K562 (cell line): Measurements from ENCODE around the gene TOMM5. TPM values are rescaled to one million over a fixed set of nuclear protein-coding genes. Genes with fewer than 3 reads are reported as not detected.
A peak's percentile ranks its signal among the peaks of the same experiment; 100 is the strongest.

Source experiments
- CAMTA2 ChIP-seq: fragments of 250-450 bp; sonication (Bioruptor Pico); conservative IDR thresholded peaks from 2 replicates; pipeline ENCODE4 v1.5.1; 2022
- CBX1 ChIP-seq: sonication (generic); IDR thresholded peaks from 2 replicates; pipeline ENCODE4 v1.6.1; 2016; ENCODE audit warnings: antibody characterized with exemption, low read depth, mild to moderate bottlenecking
- CCNT2 ChIP-seq: IDR thresholded peaks from 2 replicates; pipeline ENCODE4 v1.6.1; 2011; ENCODE audit warnings: borderline replicate concordance, low read depth, mild to moderate bottlenecking, moderate library complexity, mixed read lengths, low read length; ENCODE audit not compliant: insufficient read length; ENCODE audit errors: extremely low read depth
- CSDE1 ChIP-seq, 2 experiments: fragments of 450-650 bp; IDR thresholded peaks; 2 replicates each; pipeline ENCODE4 v1.6.1; 2016; ENCODE audit warnings: mild to moderate bottlenecking in 1 of 2
- E2F4 ChIP-seq: sonication (generic); formaldehyde crosslinking; IDR thresholded peaks from 2 replicates; pipeline ENCODE4 v1.8.0; 2022; ENCODE audit warnings: mild to moderate bottlenecking, low read depth, missing genetic modification reagents
- E2F6 ChIP-seq, 2 experiments: IDR thresholded peaks; 2 replicates each; pipeline ENCODE4 v1.6.1; 2011; ENCODE audit warnings: borderline replicate concordance in 1 of 2, control low read depth in 1 of 2, low read depth in 1 of 2, low read length in 1 of 2, mild to moderate bottlenecking in 1 of 2, mixed read lengths in 1 of 2, moderate library complexity in 1 of 2; ENCODE audit not compliant: insufficient read depth in 1 of 2, insufficient read length in 1 of 2, poor library complexity in 1 of 2, severe bottlenecking in 1 of 2; ENCODE audit errors: extremely low read depth in 1 of 2
- FOXA3 ChIP-seq, 2 experiments: fragments of 450-650 bp in 1 of 2; sonication (generic) in 1 of 2; formaldehyde crosslinking; IDR thresholded peaks in 1 of 2; conservative IDR thresholded peaks in 1 of 2; 2 replicates each; pipeline versions ENCODE4 v1.4.0 to v1.8.0; 2020 to 2022; ENCODE audit warnings: mild to moderate bottlenecking in 2 of 2, missing genetic modification reagents in 1 of 2
- FOXK1 ChIP-seq: sonication (generic); formaldehyde crosslinking; IDR thresholded peaks from 2 replicates; pipeline ENCODE4 v1.8.0; 2022; ENCODE audit warnings: missing genetic modification reagents, mild to moderate bottlenecking, borderline replicate concordance
- KDM2B ChIP-seq: fragments of 250-450 bp; sonication (Bioruptor Pico); IDR thresholded peaks from 2 replicates; pipeline ENCODE4 v1.8.0; 2021; ENCODE audit warnings: mild to moderate bottlenecking, moderate library complexity
- KLF1 ChIP-seq: fragments of 450-650 bp; IDR thresholded peaks from 2 replicates; pipeline ENCODE4 v1.6.1; 2016; ENCODE audit warnings: missing genetic modification characterization, missing compliant biosample characterization
- LEF1 ChIP-seq: fragments of 450-650 bp; IDR thresholded peaks from 2 replicates; pipeline ENCODE4 v1.6.1; 2016; ENCODE audit warnings: mild to moderate bottlenecking
- NKRF ChIP-seq: fragments of 450-650 bp; IDR thresholded peaks from 2 replicates; pipeline ENCODE4 v1.6.1; 2016; ENCODE audit warnings: borderline replicate concordance
- NRF1 ChIP-seq, 2 experiments: fragments of 450-650 bp; IDR thresholded peaks in 1 of 2; conservative IDR thresholded peaks in 1 of 2; 2 replicates each; pipeline ENCODE4 v1.6.1; 2014; ENCODE audit warnings: mild to moderate bottlenecking in 2 of 2
- ZFP30 ChIP-seq: fragments of 250-450 bp; sonication (Bioruptor Pico); IDR thresholded peaks from 2 replicates; pipeline ENCODE4 v1.8.0; 2022; ENCODE audit warnings: moderate library complexity, mild to moderate bottlenecking, inconsistent platforms, borderline replicate concordance
- ZFP36 ChIP-seq: fragments of 150-350 bp; IDR thresholded peaks from 2 replicates; pipeline ENCODE4 v1.6.1; 2018; ENCODE audit warnings: low read length, low read depth; ENCODE audit not compliant: partially characterized antibody
- ZKSCAN8 ChIP-seq: fragments of 200-800 bp; sonication (Bioruptor generic); IDR thresholded peaks from 2 replicates; pipeline ENCODE4 v1.6.1; 2016; ENCODE audit warnings: missing genetic modification characterization, missing compliant biosample characterization
- ZNF184 ChIP-seq: sonication (generic); formaldehyde crosslinking; IDR thresholded peaks from 2 replicates; pipeline ENCODE4 v1.5.0; 2020; ENCODE audit warnings: missing genetic modification reagents
- ZNF224 ChIP-seq: sonication (generic); formaldehyde crosslinking; IDR thresholded peaks from 2 replicates; pipeline ENCODE4 v1.8.0; 2022; ENCODE audit warnings: mild to moderate bottlenecking, missing genetic modification reagents
- ZNF347 ChIP-seq: fragments of 450-650 bp; formaldehyde crosslinking; IDR thresholded peaks from 2 replicates; pipeline ENCODE4 v1.4.0; 2020; ENCODE audit warnings: low read depth, mild to moderate bottlenecking, moderate library complexity
- ZNF384 ChIP-seq: IDR thresholded peaks from 2 replicates; pipeline ENCODE4 v1.6.1; 2012; ENCODE audit warnings: low read depth, low read length, improper control_type of control experiment
- ZNF431 ChIP-seq: sonication (generic); formaldehyde crosslinking; IDR thresholded peaks from 2 replicates; pipeline ENCODE4 v1.8.0; 2022; ENCODE audit warnings: mild to moderate bottlenecking, missing genetic modification reagents
- ZNF583 ChIP-seq: fragments of 250-450 bp; sonication (Bioruptor Pico); IDR thresholded peaks from 2 replicates; pipeline ENCODE4 v1.4.0; 2020
- ZNF766 ChIP-seq: fragments of 200-800 bp; sonication (Bioruptor generic); conservative IDR thresholded peaks from 2 replicates; pipeline ENCODE4 v1.6.1; 2016; ENCODE audit warnings: missing genetic modification characterization, missing compliant biosample characterization
- ZNF780A ChIP-seq: fragments of 250-450 bp; sonication (Bioruptor Pico); IDR thresholded peaks from 2 replicates; pipeline ENCODE4 v1.5.0; 2021; ENCODE audit warnings: mild to moderate bottlenecking
- polyA plus RNA-seq, 8 experiments: library from polyadenylated mRNA; depleted of rRNA in 4 of 8; stranded (reverse) in 5 of 8; unstranded in 3 of 8; fragments of >200 nt; fragmentation: Nextera tagmentation in 2 of 8; fragmentation: Illumina TruSeq in 1 of 8; extraction: Ambion mirVana in 2 of 8; extraction: Trizol in 1 of 8; gene quantifications; 2 replicates each; pipeline versions ENCODE4 v1.2.1 to v1.2.3, GENCODE V29; 2011 to 2014; ENCODE audit warnings: inconsistent platforms in 1 of 8, missing spikeins in 1 of 8
- total RNA-seq, 7 experiments: library from RNA; depleted of rRNA in 6 of 7; stranded (reverse); fragments of >200 nt in 6 of 7; fragmentation: Illumina TruSeq in 2 of 7; extraction: Trizol in 2 of 7; gene quantifications; 2 replicates each; pipeline versions ENCODE4 v1.2.1 to v1.2.3, GENCODE V29; 2011 to 2021; ENCODE audit warnings: low replicate concordance in 1 of 7

The TOMM5 gene
- total and polyA plus RNA-seq, 9 of the 15 experiments (the other 6 are each of a cell fraction or from before 2014, with no cell fraction given), result 262 to 1,742 (median 496) TPM

- TF ChIP-seq CBX1, result peak; percentile 14; the same call in 1 of the 2 replicates
- TF ChIP-seq ZFP36, result peak; percentile 61
- TF ChIP-seq ZNF347 (CRISPR knock-in tag), result no peak
- TF ChIP-seq CSDE1 (IDR thresholded peaks at IDR 0.05), result peak in 1 of 2 experiments; percentile 50; a peak in 1 of 4 replicates
- no peak for TF ChIP-seq ZNF780A (CRISPR knock-in tag)
- TF ChIP-seq KDM2B (CRISPR knock-in tag), result no peak
- peak; percentile 79 for TF ChIP-seq E2F4 (CRISPR knock-in tag)
- peak; percentile 64; the same call in 1 of the 2 replicates for TF ChIP-seq KLF1 (tag)
- TF ChIP-seq ZNF184, result no peak
- TF ChIP-seq ZKSCAN8 (CRISPR knock-in tag), result no peak
- TF ChIP-seq ZNF583 (CRISPR knock-in tag), result no peak
- TF ChIP-seq ZNF766 (CRISPR knock-in tag), result no peak
- no peak for TF ChIP-seq ZNF224 (CRISPR knock-in tag)
- peak; percentile 59 to 67 for TF ChIP-seq NRF1 (conservative IDR thresholded peaks at IDR 0.05 in 1 of 2, IDR thresholded peaks at IDR 0.05 in 1 of 2)
- TF ChIP-seq CCNT2, result peak; percentile 22
- peak; percentile 25; the same call in 1 of the 2 replicates for TF ChIP-seq ZNF431
- no peak for TF ChIP-seq ZNF384
- TF ChIP-seq LEF1, result peak; percentile 69; the same call in 1 of the 2 replicates
- peak; percentile 99 for TF ChIP-seq E2F6 (IDR thresholded peaks at IDR 0.05; ENCODE audit: borderline replicate concordance in 1 of 2, extremely low read depth in 1 of 2, insufficient read depth in 1 of 2, insufficient read length in 1 of 2, low read depth in 1 of 2, low read length in 1 of 2, poor library complexity in 1 of 2, severe bottlenecking in 1 of 2)
- TF ChIP-seq ZFP30 (CRISPR knock-in tag), result no peak
- peak; percentile 93 for TF ChIP-seq NKRF
- TF ChIP-seq FOXA3 (CRISPR knock-in tag; conservative IDR thresholded peaks at IDR 0.05 in 1 of 2, IDR thresholded peaks at IDR 0.05 in 1 of 2), result peak in 1 of 2 experiments; percentile 78; a peak in 1 of 4 replicates
- TF ChIP-seq CAMTA2 (CRISPR knock-in tag), result 0 out of 2 replicates have a peak, but pooled peaks have one; percentile 9
- TF ChIP-seq FOXK1, result no peak
Measured at GRCh38 chr9:37592108-37592951, at the start of gene TOMM5 (continued).
